A673 (cell line): ENCODE measurements around the gene EIF3F. TPM values are rescaled to one million over a fixed set of nuclear protein-coding genes. Genes with fewer than 3 reads are reported as not detected.

Source experiments
- BruUV-seq: library from RNA; stranded (reverse); fragments of 400-500 nt; replicated peaks from 2 replicates; lab custom pipeline; 2021; lab: Mats Ljungman, UMichigan
- CTCF ChIA-PET: fragments of 300-600 bp; sonication (Branson Sonifier 250); formaldehyde crosslinking; loops from one replicate; lab custom pipeline; 2022; ENCODE audit warnings: antibody characterized with exemption; lab: Charles Lee
- POLR2A ChIA-PET: fragments of 300-600 bp; sonication (Branson Sonifier 250); formaldehyde crosslinking; loops from one replicate; lab custom pipeline; 2022; ENCODE audit warnings: antibody characterized with exemption; ENCODE audit not compliant: low non-redundant PET; lab: Charles Lee
- DNase-seq: peaks from one replicate; pipeline ENCODE4 v3.0.0-alpha.2; 2015; ENCODE audit warnings: low spot score
- H3K27ac ChIP-seq: fragments of 200-600 bp; sonication (generic); 2 replicates; pipeline ENCODE4 v1.5.1; 2016; ENCODE audit warnings: mixed run types, low read depth, mild to moderate bottlenecking, mixed read lengths, antibody characterized with exemption, low read length; ENCODE audit not compliant: poor library complexity, severe bottlenecking
- H3K27me3 ChIP-seq: fragments of 200-600 bp; sonication (generic); replicated peaks from 2 replicates; pipeline ENCODE4 v1.6.1; 2017; ENCODE audit warnings: mixed run types, low read depth, mild to moderate bottlenecking, mixed read lengths, antibody characterized with exemption, low read length; ENCODE audit not compliant: insufficient read depth, poor library complexity
- H3K36me3 ChIP-seq: fragments of 200-600 bp; sonication (generic); 2 replicates; pipeline ENCODE4 v1.6.1; 2016; ENCODE audit warnings: mixed run types, mild to moderate bottlenecking, mixed read lengths, antibody characterized with exemption, low read length; ENCODE audit not compliant: insufficient read depth, poor library complexity, severe bottlenecking
- H3K4me1 ChIP-seq: fragments of 200-600 bp; sonication (generic); 2 replicates; pipeline ENCODE4 v1.6.1; 2017; ENCODE audit warnings: mixed run types, mild to moderate bottlenecking, mixed read lengths, antibody characterized with exemption, low read length; ENCODE audit not compliant: insufficient read depth, poor library complexity, severe bottlenecking
- H3K4me3 ChIP-seq: fragments of 200-600 bp; sonication (generic); 2 replicates; pipeline ENCODE4 v1.5.1; 2016; ENCODE audit warnings: low read depth, mixed run types, mild to moderate bottlenecking, mixed read lengths, low read length; ENCODE audit not compliant: poor library complexity, severe bottlenecking
- H3K9me3 ChIP-seq: fragments of 200-600 bp; sonication (generic); 2 replicates; pipeline ENCODE4 v1.6.1; 2016; ENCODE audit warnings: mixed run types, low read depth, mild to moderate bottlenecking, mixed read lengths, antibody characterized with exemption, low read length; ENCODE audit not compliant: poor library complexity, severe bottlenecking
- CTCF ChIP-seq: fragments of 300-800, 200-600 bp; sonication (generic); conservative IDR thresholded peaks from 2 replicates; pipeline ENCODE4 v1.5.1; 2017; ENCODE audit warnings: low read depth, mild to moderate bottlenecking, antibody characterized with exemption, low read length, moderate library complexity, mixed read lengths
- EZH2 ChIP-seq: fragments of 200-600 bp; sonication (generic); IDR thresholded peaks from 2 replicates; pipeline ENCODE4 v1.6.1; 2017; ENCODE audit warnings: borderline replicate concordance, low read depth, mild to moderate bottlenecking, mixed read lengths, antibody characterized with exemption, low read length; ENCODE audit not compliant: poor library complexity, severe bottlenecking
- intact Hi-C: fragments of 100-400 bp; cut with micrococcal nuclease; formaldehyde crosslinking; loops from one replicate; pipeline ENCODE4 v1.10.0; 2022; ENCODE audit not compliant: unreplicated experiment
- total RNA-seq: library from RNA; stranded (reverse); gene quantifications from 2 replicates; pipeline ENCODE4 v1.2.3, GENCODE V29; 2021

Gene EIF3F
- total RNA-seq, 1 experiment from 2014 or later = 151 TPM

GRCh38 chr11:8017071-8017470, 29.9 kb downstream of the EIF3F start:
- Histone ChIP-seq H3K36me3 (no peaks in the 10 kb centered on the region), H3K27ac (no peak overlapping the region), H3K27me3 (peaks cover 59% of the 10 kb centered on the region), H3K4me1 (no peaks in the 10 kb centered on the region), H3K9me3 (no peaks in the 10 kb centered on the region), H3K4me3 (no peak overlapping the region)
- TF ChIP-seq CTCF = no peak
- TF ChIP-seq EZH2 = no peak
- no peak for DNase-seq
- POLR2A ChIA-PET = no interaction called here
- CTCF ChIA-PET = no interaction called here
- BruUV-seq = no TSS peak
- intact Hi-C loops = no loop called here

GRCh38 chr11:8017894-8018483, 30.9 kb downstream of the EIF3F start:
- BruUV-seq = no TSS peak
- no peaks in the 10 kb centered on the region for H3K9me3 ChIP-seq
- ChIA-PET CTCF (no interaction called here), POLR2A (no interaction called here)
- no peaks in the 10 kb centered on the region for H3K4me1 ChIP-seq
- no peak for TF ChIP-seq EZH2
- TF ChIP-seq CTCF = no peak
- intact Hi-C loops = no loop called here
- peaks cover 59% of the 10 kb centered on the region for H3K27me3 ChIP-seq
- no peaks in the 10 kb centered on the region for H3K36me3 ChIP-seq
- H3K4me3 ChIP-seq = no peak overlapping the region
- H3K27ac ChIP-seq = no peak overlapping the region
- DNase-seq = no peak

GRCh38 chr11:8018484-8019313, 31.6 kb downstream of the EIF3F start:
- peak; percentile 33 for TF ChIP-seq EZH2
- TF ChIP-seq CTCF = no peak
- POLR2A ChIA-PET = no interaction called here
- no peak overlapping the region for H3K27ac ChIP-seq
- H3K27me3 ChIP-seq = peaks cover 59% of the 10 kb centered on the region
- DNase-seq = peak; percentile 41
- peak overlapping the region; percentile 40 for H3K4me3 ChIP-seq
- no TSS peak for BruUV-seq
- H3K9me3 ChIP-seq = no peaks in the 10 kb centered on the region
- H3K36me3 ChIP-seq = no peaks in the 10 kb centered on the region
- intact Hi-C loops = no loop called here
- H3K4me1 ChIP-seq = no peaks in the 10 kb centered on the region
- CTCF ChIA-PET = no interaction called here
